Panc1 (cell line): ENCODE results near the gene ZNF688. TPM values are rescaled to one million over a fixed set of nuclear protein-coding genes. Genes with fewer than 3 reads are reported as not detected.

Experiments used
- ATAC-seq: fragments of 200-7000 bp; cut with Tn5 transposase; 2 replicates; pipeline ENCODE4 v1.9.1; 2020; ENCODE audit warnings: mild to moderate bottlenecking, moderate library complexity
- BruUV-seq: library from RNA; stranded (reverse); fragments of 400-500 nt; replicated peaks from 2 replicates; lab custom pipeline; 2021; lab: Mats Ljungman, UMichigan
- CTCF ChIA-PET: fragments of 300-600 bp; sonication (Branson Sonifier 250); formaldehyde crosslinking; loops from one replicate; lab custom pipeline; 2022; ENCODE audit warnings: antibody characterized with exemption; lab: Charles Lee
- POLR2A ChIA-PET: fragments of 300-600 bp; sonication (Branson Sonifier 250); formaldehyde crosslinking; loops from one replicate; lab custom pipeline; 2022; ENCODE audit warnings: antibody characterized with exemption; lab: Charles Lee
- DNase-seq: peaks from one replicate; pipeline ENCODE4 v3.0.0-alpha.2; 2010; ENCODE audit warnings: low read depth, low spot score
- H3K27ac ChIP-seq: 2 replicates; pipeline ENCODE4 v1.5.1; 2011; ENCODE audit warnings: mild to moderate bottlenecking, low read length, inconsistent platforms
- H3K27me3 ChIP-seq: fragments of 200-500 bp; sonication (Bioruptor generic); 2 replicates; pipeline ENCODE4 v1.6.0; 2014; ENCODE audit warnings: low read length, inconsistent platforms; ENCODE audit not compliant: control insufficient read depth, insufficient read depth
- H3K36me3 ChIP-seq: fragments of 200-500 bp; sonication (Bioruptor generic); 2 replicates; pipeline ENCODE4 v1.5.1; 2014; ENCODE audit warnings: inconsistent platforms, mild to moderate bottlenecking, low read length, moderate library complexity; ENCODE audit not compliant: control insufficient read depth, insufficient read depth
- H3K4me1 ChIP-seq: 2 replicates; pipeline ENCODE4 v1.5.1; 2011; ENCODE audit warnings: inconsistent platforms, mild to moderate bottlenecking, low read length, moderate library complexity; ENCODE audit not compliant: control insufficient read depth, insufficient read depth
- H3K4me3 ChIP-seq, 2 experiments: 2 replicates each; pipeline ENCODE4 v1.5.1; 2011 to 2012; ENCODE audit warnings: low read depth in 2 of 2, low read length in 2 of 2, mild to moderate bottlenecking in 2 of 2, inconsistent platforms in 1 of 2, moderate library complexity in 1 of 2
- H3K9me3 ChIP-seq: fragments of 200-500 bp; sonication (Bioruptor generic); 2 replicates; pipeline ENCODE4 v1.5.1; 2014; ENCODE audit warnings: low read depth, mild to moderate bottlenecking, inconsistent platforms, low read length, moderate library complexity; ENCODE audit not compliant: control insufficient read depth, insufficient read depth
- CTCF ChIP-seq: fragments of 450-650 bp; IDR thresholded peaks from 2 replicates; pipeline ENCODE4 v1.5.1; 2017; ENCODE audit warnings: mild to moderate bottlenecking
- POLR2AphosphoS5 ChIP-seq: IDR thresholded peaks from 2 replicates; pipeline ENCODE4 v1.6.1; 2012; ENCODE audit warnings: mild to moderate bottlenecking, low read depth, low read length, moderate library complexity
- SIN3A ChIP-seq: IDR thresholded peaks from 2 replicates; pipeline ENCODE4 v1.6.1; 2012; ENCODE audit warnings: low read depth, mild to moderate bottlenecking, low read length, moderate library complexity, borderline replicate concordance; ENCODE audit not compliant: insufficient read depth
- TCF7L2 ChIP-seq: IDR thresholded peaks from 2 replicates; pipeline ENCODE4 v1.6.1; 2011; ENCODE audit warnings: mild to moderate bottlenecking, low read depth, low read length, inconsistent platforms
- in situ Hi-C: cut with HindIII; loops from 2 replicates; pipeline ENCODE4 v1.10.0; 2016; ENCODE audit warnings: low sequenced_read_pairs, low pct_unique_long_range_greater_than_20kb
- intact Hi-C: fragments of 100-400 bp; cut with micrococcal nuclease; formaldehyde crosslinking; loops from one replicate; pipeline ENCODE4 v1.10.0; 2022; ENCODE audit not compliant: unreplicated experiment
- total RNA-seq: library from RNA; stranded (reverse); gene quantifications from one replicate; pipeline ENCODE4 v1.2.1, GENCODE V29; 2021; ENCODE audit not compliant: unreplicated experiment
- TF ChIP-seq, protein P1 (sequence below), 2 experiments: IDR thresholded peaks; 2 replicates each; pipeline ENCODE4 v1.6.1; 2011 to 2012; ENCODE audit warnings: low read depth in 2 of 2, control low read depth in 1 of 2, low read length in 1 of 2, mild to moderate bottlenecking in 1 of 2, moderate library complexity in 1 of 2; ENCODE audit not compliant: insufficient read depth in 1 of 2

The ZNF688 gene
- total RNA-seq, 1 experiment from 2014 or later, result 7.7 TPM

- CTCF ChIA-PET, result interaction anchor here (1.0 to 1.2 kb wide), 2 partner anchors 13 to 172 kb away, joined by 3 read pairs; partner anchors contain the start of gene DCTPP1
- Histone ChIP-seq H3K4me3 (no peak overlapping the region), H3K4me1 (peaks cover 3% of the 10 kb centered on the region; the same call in 1 of the 2 replicates), H3K9me3 (no peaks in the 10 kb centered on the region), H3K27me3 (no peaks in the 10 kb centered on the region), H3K36me3 (peaks cover 3% of the 10 kb centered on the region; the same call in 1 of the 2 replicates), H3K27ac (no peak overlapping the region)
- no peak for ATAC-seq
- no peak for DNase-seq
- in situ Hi-C loops, result no loop called here
- POLR2A ChIA-PET, result interaction anchor here (0.6 kb wide), 1 partner anchor 121 kb away, joined by 9 read pairs; no protein-coding TSS in a partner anchor
- no TSS peak for BruUV-seq
- intact Hi-C loops, result no loop called here
- TF ChIP-seq TCF7L2 (no peak), POLR2AphosphoS5 (no peak), SIN3A (no peak), CTCF (no peak)
- TF ChIP-seq, protein P1, sequence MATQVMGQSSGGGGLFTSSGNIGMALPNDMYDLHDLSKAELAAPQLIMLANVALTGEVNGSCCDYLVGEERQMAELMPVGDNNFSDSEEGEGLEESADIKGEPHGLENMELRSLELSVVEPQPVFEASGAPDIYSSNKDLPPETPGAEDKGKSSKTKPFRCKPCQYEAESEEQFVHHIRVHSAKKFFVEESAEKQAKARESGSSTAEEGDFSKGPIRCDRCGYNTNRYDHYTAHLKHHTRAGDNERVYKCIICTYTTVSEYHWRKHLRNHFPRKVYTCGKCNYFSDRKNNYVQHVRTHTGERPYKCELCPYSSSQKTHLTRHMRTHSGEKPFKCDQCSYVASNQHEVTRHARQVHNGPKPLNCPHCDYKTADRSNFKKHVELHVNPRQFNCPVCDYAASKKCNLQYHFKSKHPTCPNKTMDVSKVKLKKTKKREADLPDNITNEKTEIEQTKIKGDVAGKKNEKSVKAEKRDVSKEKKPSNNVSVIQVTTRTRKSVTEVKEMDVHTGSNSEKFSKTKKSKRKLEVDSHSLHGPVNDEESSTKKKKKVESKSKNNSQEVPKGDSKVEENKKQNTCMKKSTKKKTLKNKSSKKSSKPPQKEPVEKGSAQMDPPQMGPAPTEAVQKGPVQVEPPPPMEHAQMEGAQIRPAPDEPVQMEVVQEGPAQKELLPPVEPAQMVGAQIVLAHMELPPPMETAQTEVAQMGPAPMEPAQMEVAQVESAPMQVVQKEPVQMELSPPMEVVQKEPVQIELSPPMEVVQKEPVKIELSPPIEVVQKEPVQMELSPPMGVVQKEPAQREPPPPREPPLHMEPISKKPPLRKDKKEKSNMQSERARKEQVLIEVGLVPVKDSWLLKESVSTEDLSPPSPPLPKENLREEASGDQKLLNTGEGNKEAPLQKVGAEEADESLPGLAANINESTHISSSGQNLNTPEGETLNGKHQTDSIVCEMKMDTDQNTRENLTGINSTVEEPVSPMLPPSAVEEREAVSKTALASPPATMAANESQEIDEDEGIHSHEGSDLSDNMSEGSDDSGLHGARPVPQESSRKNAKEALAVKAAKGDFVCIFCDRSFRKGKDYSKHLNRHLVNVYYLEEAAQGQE (IDR thresholded peaks at IDR 0.05; ENCODE audit: insufficient read depth in 1 of 2, low read depth in 2 of 2, low read length in 1 of 2), result no peak
Observed at GRCh38 chr16:30601966-30602365, 30.5 kb upstream of the ZNF688 start.

GRCh38 chr16:30600929-30601328 is 29.4 kb upstream of the ZNF688 start:
- H3K4me3 ChIP-seq, result no peak overlapping the region
- in situ Hi-C loops, result no loop called here
- H3K9me3 ChIP-seq, result no peaks in the 10 kb centered on the region
- CTCF ChIA-PET, result interaction anchor here (0.6 kb wide), 1 partner anchor 26 kb away, joined by 3 read pairs; no protein-coding TSS in a partner anchor
- no peak for DNase-seq
- no peak for TF ChIP-seq CTCF
- TF ChIP-seq POLR2AphosphoS5, result no peak
- TF ChIP-seq SIN3A, result no peak
- no peak for TF ChIP-seq TCF7L2
- TF ChIP-seq, protein P1 (IDR thresholded peaks at IDR 0.05; ENCODE audit: insufficient read depth in 1 of 2, low read depth in 2 of 2, low read length in 1 of 2), result no peak
- no TSS peak for BruUV-seq
- peaks cover 3% of the 10 kb centered on the region; the same call in 1 of the 2 replicates for H3K4me1 ChIP-seq
- H3K36me3 ChIP-seq, result peaks cover 3% of the 10 kb centered on the region; the same call in 1 of the 2 replicates
- intact Hi-C loops, result no loop called here
- no peak for ATAC-seq
- POLR2A ChIA-PET, result no interaction called here
- H3K27ac ChIP-seq, result no peak overlapping the region
- H3K27me3 ChIP-seq, result no peaks in the 10 kb centered on the region
